CD4-positive, alpha-beta T cell (primary cell): ENCODE data around the gene AMZ1. TPM values are rescaled to one million over a fixed set of nuclear protein-coding genes. Genes with fewer than 3 reads are reported as not detected.

Experiments
- ATAC-seq: fragments of 200-7000 bp; cut with Tn5 transposase; one replicate; pipeline ENCODE4 v1.10.0; 2022; ENCODE audit warnings: mild to moderate bottlenecking; ENCODE audit not compliant: poor library complexity
- CTCF ChIA-PET: fragments of 350-600 bp; sonication (Branson Sonifier 250); formaldehyde crosslinking; loops from one replicate; lab custom pipeline; 2021; ENCODE audit warnings: antibody characterized with exemption, inconsistent platforms; lab: Charles Lee
- POLR2A ChIA-PET: fragments of 350-600 bp; sonication (Branson Sonifier 250); formaldehyde crosslinking; loops from one replicate; lab custom pipeline; 2021; ENCODE audit warnings: antibody characterized with exemption, inconsistent platforms; lab: Charles Lee
- DNase-seq, 14 experiments: peaks; one replicate each; pipeline ENCODE4 v3.0.0-alpha.2; 2013 to 2020; ENCODE audit warnings: mixed read lengths in 2 of 14
- H3K27ac ChIP-seq, 2 donors: one replicate each; pipeline versions ENCODE4 v1.5.1 to v1.7.0; 2013; ENCODE audit warnings: low read length in 2 of 2, low read depth in 1 of 2, mild to moderate bottlenecking in 1 of 2
- H3K27me3 ChIP-seq, 2 experiments: 1 replicate in 1 of 2; 2 replicates in 1 of 2; pipeline versions ENCODE4 v1.6.1 to v1.7.0; 2013; ENCODE audit warnings: low read length in 2 of 2, control low read depth in 1 of 2, mild to moderate bottlenecking in 1 of 2, moderate library complexity in 1 of 2; ENCODE audit not compliant: insufficient read depth in 2 of 2, control insufficient read depth in 1 of 2
- H3K36me3 ChIP-seq: one replicate; pipeline ENCODE4 v1.6.1; 2013; ENCODE audit warnings: low read length, control low read depth; ENCODE audit not compliant: insufficient read depth
- H3K4me1 ChIP-seq: one replicate; pipeline ENCODE4 v1.6.1; 2013; ENCODE audit warnings: low read length, control low read depth; ENCODE audit not compliant: insufficient read depth
- H3K4me3 ChIP-seq: one replicate; pipeline ENCODE4 v1.5.1; 2013; ENCODE audit warnings: mild to moderate bottlenecking, low read length, moderate library complexity
- H3K9me3 ChIP-seq, 2 experiments: 1 replicate in 1 of 2; 2 replicates in 1 of 2; pipeline versions ENCODE4 v1.6.1 to v1.7.0; 2013; ENCODE audit warnings: low read length in 2 of 2, mild to moderate bottlenecking in 2 of 2, control low read depth in 1 of 2, moderate library complexity in 1 of 2; ENCODE audit not compliant: control insufficient read depth in 1 of 2, insufficient read depth in 1 of 2
- H3K27ac Mint-ChIP-seq: one replicate; pipeline ENCODE4 v1.8.0; 2020; ENCODE audit warnings: mixed read lengths
- H3K27me3 Mint-ChIP-seq: one replicate; pipeline ENCODE4 v1.8.0; 2021; ENCODE audit warnings: mixed read lengths
- H3K36me3 Mint-ChIP-seq: one replicate; pipeline ENCODE4 v1.8.0; 2021; ENCODE audit warnings: low read depth, mixed read lengths
- H3K4me1 Mint-ChIP-seq: one replicate; pipeline ENCODE4 v1.8.0; 2021; ENCODE audit warnings: low read depth, mixed read lengths
- H3K4me3 Mint-ChIP-seq: one replicate; pipeline ENCODE4 v1.8.0; 2020; ENCODE audit warnings: mild to moderate bottlenecking, mixed read lengths
- H3K9me3 Mint-ChIP-seq: one replicate; pipeline ENCODE4 v1.8.0; 2020; ENCODE audit warnings: mixed read lengths
- CTCF ChIP-seq: fragments of 200-600 bp; IDR thresholded peaks from one replicate; pipeline ENCODE4 v1.8.0; 2022; ENCODE audit warnings: antibody characterized with exemption, mild to moderate bottlenecking
- intact Hi-C, 2 experiments: fragments of 100-400 bp; cut with DNase I in 1 of 2; cut with micrococcal nuclease in 1 of 2; formaldehyde crosslinking; loops; one replicate each; pipeline versions ENCODE4 v1.15.1 to v1.9.0; 2023 to 2025; cut with DNase I, micrococcal nuclease
- total RNA-seq, 174 experiments: library from RNA in 2 of 174; stranded (reverse) in 2 of 174; gene quantifications; one replicate each; pipeline ENCODE4 v1.2.3 and lab custom pipeline; 2021 to 2026

Gene AMZ1
- total RNA-seq, 2 experiments from 2014 or later: 0.25 to 0.36 TPM

DNA sequence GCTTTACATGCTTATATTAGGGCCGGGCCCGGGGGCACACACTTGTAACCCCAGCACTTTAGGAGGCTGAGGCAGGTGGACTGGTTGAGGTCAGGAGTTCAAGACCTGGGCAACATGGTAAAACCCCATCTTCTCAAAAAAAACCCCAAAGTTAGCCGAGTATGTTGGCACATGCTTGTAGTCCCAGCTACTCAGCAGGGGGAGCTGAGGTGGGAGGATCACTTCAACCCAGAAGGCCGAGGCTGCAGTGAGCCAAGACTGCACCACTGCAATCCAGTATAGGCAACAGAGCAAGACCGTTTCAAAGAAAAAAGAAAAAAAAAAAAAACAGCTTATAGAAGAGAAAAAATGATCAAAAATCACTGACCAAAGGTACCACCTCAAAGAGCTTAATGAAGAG, 63.1 kb downstream of the AMZ1 start:
- intact Hi-C loops: no loop called here
- ChIA-PET POLR2A (no interaction called here), CTCF (interaction anchor here (1.2 kb wide), 1 partner anchor 80 kb away, joined by 4 read pairs; no protein-coding TSS in a partner anchor)
- no peak overlapping the region for H3K27ac Mint-ChIP-seq
- no peak overlapping the region for H3K4me3 ChIP-seq
- no peak for TF ChIP-seq CTCF
- H3K4me1 ChIP-seq: no peaks in the 10 kb centered on the region
- H3K27me3 ChIP-seq: no peaks in the 10 kb centered on the region
- H3K9me3 ChIP-seq: no peaks in the 10 kb centered on the region
- H3K27me3 Mint-ChIP-seq: no peaks in the 10 kb centered on the region
- H3K4me1 Mint-ChIP-seq: no peaks in the 10 kb centered on the region
- no peak overlapping the region for H3K27ac ChIP-seq
- H3K36me3 ChIP-seq: peaks cover 3% of the 10 kb centered on the region
- no peak overlapping the region for H3K4me3 Mint-ChIP-seq
- DNase-seq: no peak
- no peaks in the 10 kb centered on the region for H3K9me3 Mint-ChIP-seq
- H3K36me3 Mint-ChIP-seq: peaks cover 34% of the 10 kb centered on the region
- no peak for ATAC-seq

DNA sequence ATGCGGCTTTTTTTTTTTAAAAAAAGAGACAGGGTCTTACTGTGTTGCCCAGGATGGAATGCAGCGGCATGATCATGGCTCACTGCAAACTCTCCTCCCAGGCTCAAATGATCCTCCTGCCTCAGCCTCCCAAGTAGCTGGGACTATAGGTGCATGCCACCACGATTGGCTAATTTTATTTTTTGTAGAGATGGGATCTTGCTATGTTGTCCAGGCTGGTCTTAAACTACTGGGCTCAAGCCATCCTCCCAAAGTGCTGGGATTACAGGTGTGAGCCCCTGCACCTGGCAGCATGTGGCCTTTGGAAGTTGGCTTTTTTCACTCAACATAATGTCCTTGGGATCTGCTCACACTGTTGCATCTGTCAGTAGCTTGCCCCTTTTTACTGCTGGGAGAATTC, 65.1 kb downstream of the AMZ1 start:
- ChIA-PET POLR2A (no interaction called here), CTCF (no interaction called here)
- intact Hi-C loops: no loop called here
- no peak overlapping the region for H3K27ac Mint-ChIP-seq
- no peaks in the 10 kb centered on the region for H3K9me3 Mint-ChIP-seq
- no peaks in the 10 kb centered on the region for H3K27me3 ChIP-seq
- no peak for TF ChIP-seq CTCF
- peaks cover 47% of the 10 kb centered on the region for H3K36me3 Mint-ChIP-seq
- no peak overlapping the region for H3K27ac ChIP-seq
- peaks cover 3% of the 10 kb centered on the region for H3K36me3 ChIP-seq
- DNase-seq (no peak), ATAC-seq (no peak)
- no peaks in the 10 kb centered on the region for H3K9me3 ChIP-seq
- H3K4me3 ChIP-seq: no peak overlapping the region
- H3K4me1 Mint-ChIP-seq: peaks cover 4% of the 10 kb centered on the region
- peaks cover 7% of the 10 kb centered on the region for H3K4me1 ChIP-seq
- no peaks in the 10 kb centered on the region for H3K27me3 Mint-ChIP-seq
- no peak overlapping the region for H3K4me3 Mint-ChIP-seq

- H3K9me3 ChIP-seq: no peaks in the 10 kb centered on the region
- intact Hi-C loops: no loop called here
- no peaks in the 10 kb centered on the region for H3K27me3 Mint-ChIP-seq
- H3K4me3 ChIP-seq: no peak overlapping the region
- ChIA-PET CTCF (no interaction called here), POLR2A (no interaction called here)
- H3K36me3 Mint-ChIP-seq: peaks cover 48% of the 10 kb centered on the region
- peaks cover 10% of the 10 kb centered on the region for H3K4me1 Mint-ChIP-seq
- no peaks in the 10 kb centered on the region for H3K9me3 Mint-ChIP-seq
- TF ChIP-seq CTCF: no peak
- peaks cover 14% of the 10 kb centered on the region for H3K4me1 ChIP-seq
- no peak overlapping the region for H3K27ac Mint-ChIP-seq
- no peak overlapping the region for H3K4me3 Mint-ChIP-seq
- H3K27ac ChIP-seq: no peak overlapping the region
- ATAC-seq (no peak), DNase-seq (no peak)
- H3K36me3 ChIP-seq: peaks cover 3% of the 10 kb centered on the region
- H3K27me3 ChIP-seq: no peaks in the 10 kb centered on the region
These were observed 66.1 kb downstream of the AMZ1 start for GRCh38 chr7:2754086-2754485.
